Smooth muscle cell (in vitro differentiated cells): ENCODE measurements around the gene SLAMF7. TPM values are rescaled to one million over a fixed set of nuclear protein-coding genes. Genes with fewer than 3 reads are reported as not detected.

Source experiments
- DNase-seq: peaks from one replicate; lab custom pipeline; 2025; ENCODE audit not compliant: unreplicated experiment; lab: John Stamatoyannopoulos, UW
- H2AFZ ChIP-seq: fragments of 200-600 bp; sonication (generic); 2 replicates; pipeline ENCODE4 v1.6.0; 2016; ENCODE audit warnings: antibody characterized with exemption, low read depth, mild to moderate bottlenecking
- H3F3A ChIP-seq: fragments of 200-600 bp; sonication (generic); 2 replicates; pipeline ENCODE4 v1.6.0; 2017; ENCODE audit warnings: antibody characterized with exemption, low read depth
- H3K27ac ChIP-seq: fragments of 200-600 bp; sonication (generic); 2 replicates; pipeline ENCODE4 v1.5.1; 2016; ENCODE audit warnings: low read depth, mild to moderate bottlenecking
- H3K27me3 ChIP-seq: fragments of 200-600 bp; sonication (generic); 2 replicates; pipeline ENCODE4 v1.6.1; 2016; ENCODE audit warnings: low read depth, mild to moderate bottlenecking
- H3K36me3 ChIP-seq: fragments of 200-600 bp; sonication (generic); 2 replicates; pipeline ENCODE4 v1.5.1; 2016; ENCODE audit warnings: low read depth
- H3K4me1 ChIP-seq: fragments of 200-600 bp; sonication (generic); 2 replicates; pipeline ENCODE4 v1.5.1; 2016; ENCODE audit warnings: low read depth
- H3K4me2 ChIP-seq: fragments of 200-600 bp; sonication (generic); 2 replicates; pipeline ENCODE4 v1.6.0; 2016; ENCODE audit warnings: mild to moderate bottlenecking
- H3K4me3 ChIP-seq: fragments of 200-600 bp; sonication (generic); 2 replicates; pipeline ENCODE4 v1.5.1; 2016; ENCODE audit warnings: mild to moderate bottlenecking
- H3K79me2 ChIP-seq: fragments of 200-600 bp; sonication (generic); 2 replicates; pipeline ENCODE4 v1.6.0; 2016; ENCODE audit warnings: low read depth, mild to moderate bottlenecking
- H3K9ac ChIP-seq: fragments of 200-600 bp; sonication (generic); 2 replicates; pipeline ENCODE4 v1.6.0; 2016; ENCODE audit warnings: low read depth
- H3K9me3 ChIP-seq: fragments of 200-600 bp; sonication (generic); replicated peaks from 2 replicates; pipeline ENCODE4 v1.5.1; 2016; ENCODE audit warnings: low read depth
- H4K20me1 ChIP-seq: fragments of 200-600 bp; sonication (generic); 2 replicates; pipeline ENCODE4 v1.6.0; 2016; ENCODE audit warnings: low read depth
- CTCF ChIP-seq: fragments of 200-600 bp; sonication (generic); IDR thresholded peaks from 2 replicates; pipeline ENCODE4 v1.5.1; 2017; ENCODE audit warnings: borderline replicate concordance, mild to moderate bottlenecking, antibody characterized with exemption; ENCODE audit not compliant: insufficient read depth, poor library complexity, severe bottlenecking
- WGBS: methylation state at CpG from one replicate; pipeline ENCODE4 v1.1.7; 2016; ENCODE audit warnings: low lambda C conversion rate; 5-methylcytosine and 5-hydroxymethylcytosine counted together
- polyA plus RNA-seq: library from polyadenylated mRNA; unstranded; fragments of >200 nt; fragmentation: Nextera tagmentation; extraction: Ambion mirVana; gene quantifications from 2 replicates; pipeline ENCODE4 v1.2.1, GENCODE V29; 2016
- total RNA-seq: library from RNA; depleted of rRNA; stranded (reverse); fragments of >200 nt; gene quantifications from 2 replicates; pipeline ENCODE4 v1.2.3, GENCODE V29; 2014

The SLAMF7 gene
- total and polyA plus RNA-seq, 2 experiments from 2014 or later: not detected

DNA sequence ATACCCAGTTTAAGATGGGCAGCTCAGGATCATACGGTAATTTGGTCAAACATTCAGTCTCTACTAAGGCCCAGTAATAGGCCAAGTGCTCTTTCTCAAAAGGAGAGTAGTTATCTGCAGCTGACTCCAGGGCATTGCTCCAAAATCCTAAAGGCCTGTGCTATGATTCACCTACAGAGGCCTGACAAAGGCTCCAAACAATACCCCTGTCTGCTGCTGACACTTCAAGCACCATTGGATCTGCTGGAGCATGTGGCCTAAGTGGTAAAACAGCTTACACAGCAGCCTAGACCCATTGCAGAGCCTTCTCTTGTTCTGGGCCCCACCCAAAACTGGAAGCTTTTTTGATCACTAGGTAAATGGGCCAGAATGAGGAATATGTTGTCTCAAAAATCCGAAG is 22.8 kb downstream of the SLAMF7 start:
- no peaks in the 10 kb centered on the region for H3K36me3 ChIP-seq
- H2AFZ ChIP-seq: no peak overlapping the region
- H3K27me3 ChIP-seq: no peaks in the 10 kb centered on the region
- no peaks in the 10 kb centered on the region for H4K20me1 ChIP-seq
- no peak overlapping the region for H3K4me2 ChIP-seq
- DNase-seq: no peak
- WGBS: 81% methylated on average over 2 of the region's 2 CpGs
- H3K4me3 ChIP-seq: no peak overlapping the region
- H3K79me2 ChIP-seq: no peaks in the 10 kb centered on the region
- no peak overlapping the region for H3K9ac ChIP-seq
- H3K4me1 ChIP-seq: no peaks in the 10 kb centered on the region
- no peaks in the 10 kb centered on the region for H3K9me3 ChIP-seq
- TF ChIP-seq CTCF: no peak
- no peak overlapping the region for H3K27ac ChIP-seq
- no peaks in the 10 kb centered on the region for H3F3A ChIP-seq

- Histone ChIP-seq H4K20me1 (no peaks in the 10 kb centered on the region), H3K4me3 (no peak overlapping the region), H3K4me1 (no peaks in the 10 kb centered on the region), H3K36me3 (no peaks in the 10 kb centered on the region), H3K27me3 (no peaks in the 10 kb centered on the region), H3K27ac (no peak overlapping the region), H3F3A (no peaks in the 10 kb centered on the region), H3K9ac (no peak overlapping the region), H3K79me2 (no peaks in the 10 kb centered on the region), H3K4me2 (no peak overlapping the region), H3K9me3 (no peaks in the 10 kb centered on the region), H2AFZ (no peak overlapping the region)
- DNase-seq: no peak
- no peak for TF ChIP-seq CTCF
- 88% methylated on average over 3 of the region's 3 CpGs for WGBS
Observed at GRCh38 chr1:160763993-160764392, 24.9 kb downstream of the SLAMF7 start.

DNA sequence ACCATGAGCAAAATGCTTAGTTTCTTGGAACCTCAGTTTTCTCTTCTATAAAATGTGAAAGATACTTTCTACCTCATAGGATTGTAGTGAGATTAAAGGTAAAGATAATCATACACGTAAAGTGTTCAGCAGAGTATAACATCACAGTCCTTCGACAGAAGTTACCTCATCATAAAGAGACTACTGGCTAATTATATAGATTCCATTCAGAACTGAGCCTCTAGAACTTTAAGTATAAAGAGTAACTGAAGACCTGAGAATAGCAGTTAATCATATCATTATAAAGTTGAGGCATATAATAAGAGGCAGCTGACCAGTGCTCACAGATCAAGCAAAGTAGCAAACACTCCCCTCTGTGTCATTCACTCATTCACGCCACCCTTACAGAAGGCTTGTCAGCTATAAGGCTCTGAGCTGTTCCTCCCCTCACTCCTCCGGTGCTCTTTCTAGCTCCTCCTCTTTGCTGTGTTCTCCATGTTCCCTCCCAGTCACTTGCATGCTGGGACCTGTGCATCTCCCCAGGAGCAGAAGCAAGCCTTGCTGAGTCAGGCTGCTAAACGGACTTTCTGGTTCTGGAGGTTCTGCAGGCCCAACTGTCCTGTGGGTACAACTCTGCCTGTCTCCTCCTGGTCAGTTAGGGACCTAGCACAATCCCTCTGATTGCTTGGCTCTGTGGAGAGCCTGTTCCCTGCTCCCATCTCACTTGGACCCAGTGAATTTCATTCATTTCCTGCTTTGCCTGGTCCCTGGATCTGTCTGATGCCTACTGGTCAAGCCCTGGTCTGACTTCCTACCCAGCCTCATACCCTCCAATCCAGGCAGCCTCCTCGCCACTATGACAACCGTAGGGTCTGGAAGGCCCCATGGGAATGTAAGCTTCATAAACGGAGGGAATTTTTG is 28.6 kb downstream of the SLAMF7 start:
- Histone ChIP-seq H3K4me2 (no peak overlapping the region), H3F3A (no peaks in the 10 kb centered on the region), H3K27me3 (no peaks in the 10 kb centered on the region), H3K9ac (no peak overlapping the region), H3K4me3 (no peak overlapping the region), H3K4me1 (no peaks in the 10 kb centered on the region), H2AFZ (peak overlapping the region; percentile 62), H3K9me3 (no peaks in the 10 kb centered on the region), H3K36me3 (no peaks in the 10 kb centered on the region), H3K79me2 (no peaks in the 10 kb centered on the region), H3K27ac (peak overlapping the region; percentile 24), H4K20me1 (no peaks in the 10 kb centered on the region)
- WGBS: 75% methylated on average over 8 of the region's 8 CpGs
- DNase-seq: no peak
- TF ChIP-seq CTCF: no peak

- no peaks in the 10 kb centered on the region for H3K27me3 ChIP-seq
- no peaks in the 10 kb centered on the region for H3F3A ChIP-seq
- H3K4me2 ChIP-seq: no peak overlapping the region
- H3K36me3 ChIP-seq: no peaks in the 10 kb centered on the region
- H3K27ac ChIP-seq: peak overlapping the region; percentile 24
- H3K79me2 ChIP-seq: no peaks in the 10 kb centered on the region
- no peak overlapping the region for H3K9ac ChIP-seq
- H3K4me1 ChIP-seq: no peaks in the 10 kb centered on the region
- H2AFZ ChIP-seq: peak overlapping the region; percentile 62
- no peak overlapping the region for H3K4me3 ChIP-seq
- H4K20me1 ChIP-seq: no peaks in the 10 kb centered on the region
- no peak for DNase-seq
- H3K9me3 ChIP-seq: no peaks in the 10 kb centered on the region
- TF ChIP-seq CTCF: peak; percentile 20
Observed at GRCh38 chr1:160768295-160768657, 29.2 kb downstream of the SLAMF7 start.
